HepG2 (cell line): ENCODE results near the gene LPXN. TPM values are rescaled to one million over a fixed set of nuclear protein-coding genes. Genes with fewer than 3 reads are reported as not detected.

Experiments
- CENPT ChIP-seq: sonication (generic); formaldehyde crosslinking; IDR thresholded peaks from 2 replicates; pipeline ENCODE4 v1.8.0; 2022; ENCODE audit warnings: low read depth, mild to moderate bottlenecking, moderate library complexity, missing genetic modification reagents
- CREB1 ChIP-seq, 2 experiments: fragments of 450-650 bp in 1 of 2; IDR thresholded peaks; 2 replicates each; pipeline ENCODE4 v1.6.1; 2016 to 2017; ENCODE audit warnings: control low read depth in 1 of 2, mild to moderate bottlenecking in 1 of 2, missing compliant biosample characterization in 1 of 2, missing genetic modification characterization in 1 of 2
- FOXJ3 ChIP-seq: sonication (generic); formaldehyde crosslinking; IDR thresholded peaks from 2 replicates; pipeline ENCODE4 v1.4.0; 2020; ENCODE audit warnings: missing genetic modification reagents, mild to moderate bottlenecking, borderline replicate concordance
- ONECUT2 ChIP-seq: sonication (generic); formaldehyde crosslinking; IDR thresholded peaks from 2 replicates; pipeline ENCODE4 v1.4.0; 2020; ENCODE audit warnings: missing genetic modification reagents
- SMC3 ChIP-seq: IDR thresholded peaks from 2 replicates; pipeline ENCODE4 v1.6.1; 2011; ENCODE audit warnings: low read length, improper control_type of control experiment
- THAP8 ChIP-seq: sonication (generic); formaldehyde crosslinking; IDR thresholded peaks from 2 replicates; pipeline ENCODE4 v1.5.1; 2020; ENCODE audit warnings: missing genetic modification reagents, mild to moderate bottlenecking, borderline replicate concordance
- YEATS4 ChIP-seq: sonication (generic); formaldehyde crosslinking; IDR thresholded peaks from 2 replicates; pipeline ENCODE4 v1.4.0; 2020; ENCODE audit warnings: missing genetic modification reagents, borderline replicate concordance
- ZBTB20 ChIP-seq: sonication (generic); formaldehyde crosslinking; IDR thresholded peaks from 2 replicates; pipeline ENCODE4 v1.8.1; 2023; ENCODE audit warnings: missing genetic modification reagents, low read depth, mild to moderate bottlenecking, borderline replicate concordance
- ZFAT ChIP-seq: sonication (generic); formaldehyde crosslinking; conservative IDR thresholded peaks from 2 replicates; pipeline ENCODE4 v1.8.1; 2023; ENCODE audit warnings: missing genetic modification reagents, inconsistent platforms
- ZNF136 ChIP-seq: sonication (generic); formaldehyde crosslinking; IDR thresholded peaks from 2 replicates; pipeline ENCODE4 v1.8.1; 2022; ENCODE audit warnings: low read depth, mild to moderate bottlenecking, moderate library complexity, missing genetic modification reagents
- ZNF710 ChIP-seq: sonication (generic); formaldehyde crosslinking; IDR thresholded peaks from 2 replicates; pipeline ENCODE4 v1.5.0; 2020; ENCODE audit warnings: mild to moderate bottlenecking, missing genetic modification reagents, borderline replicate concordance
- polyA plus RNA-seq, 8 experiments: library from polyadenylated mRNA; depleted of rRNA in 3 of 8; stranded (reverse) in 7 of 8; unstranded in 1 of 8; fragments of >200 nt; fragmentation: Illumina TruSeq in 4 of 8; extraction: Trizol in 4 of 8; gene quantifications; 2 replicates each; pipeline versions ENCODE4 v1.2.1 to v1.2.3, GENCODE V29; 2011 to 2016; ENCODE audit warnings: low read depth in 4 of 8, missing spikeins in 1 of 8, mixed read lengths in 1 of 8; ENCODE audit not compliant: insufficient read depth in 1 of 8
- total RNA-seq, 5 experiments: library from RNA; depleted of rRNA; stranded (reverse); fragments of >200 nt; fragmentation: Illumina TruSeq; extraction: Trizol; gene quantifications; 2 replicates each; pipeline ENCODE4 v1.2.3, GENCODE V29; 2016; ENCODE audit warnings: low read depth in 1 of 5
- TF ChIP-seq, protein P1 (sequence below): fragments of 450-650 bp; IDR thresholded peaks from 2 replicates; pipeline ENCODE4 v1.6.1; 2017; ENCODE audit warnings: mild to moderate bottlenecking
- TF ChIP-seq, protein P2 (sequence below): sonication (generic); formaldehyde crosslinking; IDR thresholded peaks from 2 replicates; pipeline ENCODE4 v1.9.0; 2022; ENCODE audit warnings: low read depth, missing genetic modification reagents
- TF ChIP-seq, protein P3 (sequence below): IDR thresholded peaks from 2 replicates; pipeline ENCODE4 v1.6.1; 2016
- TF ChIP-seq, protein P4 (sequence below): sonication (generic); formaldehyde crosslinking; IDR thresholded peaks from 2 replicates; pipeline ENCODE4 v1.5.0; 2020; ENCODE audit warnings: missing genetic modification reagents
- TF ChIP-seq, protein P5 (sequence below): sonication (generic); formaldehyde crosslinking; IDR thresholded peaks from 2 replicates; pipeline ENCODE4 v1.8.1; 2023; ENCODE audit warnings: mild to moderate bottlenecking, missing genetic modification reagents

LPXN gene
- total and polyA plus RNA-seq, 2 of the 13 experiments (the other 11 are each of a cell fraction or from before 2014, with no cell fraction given) = 1.7 to 3.5 TPM

DNA sequence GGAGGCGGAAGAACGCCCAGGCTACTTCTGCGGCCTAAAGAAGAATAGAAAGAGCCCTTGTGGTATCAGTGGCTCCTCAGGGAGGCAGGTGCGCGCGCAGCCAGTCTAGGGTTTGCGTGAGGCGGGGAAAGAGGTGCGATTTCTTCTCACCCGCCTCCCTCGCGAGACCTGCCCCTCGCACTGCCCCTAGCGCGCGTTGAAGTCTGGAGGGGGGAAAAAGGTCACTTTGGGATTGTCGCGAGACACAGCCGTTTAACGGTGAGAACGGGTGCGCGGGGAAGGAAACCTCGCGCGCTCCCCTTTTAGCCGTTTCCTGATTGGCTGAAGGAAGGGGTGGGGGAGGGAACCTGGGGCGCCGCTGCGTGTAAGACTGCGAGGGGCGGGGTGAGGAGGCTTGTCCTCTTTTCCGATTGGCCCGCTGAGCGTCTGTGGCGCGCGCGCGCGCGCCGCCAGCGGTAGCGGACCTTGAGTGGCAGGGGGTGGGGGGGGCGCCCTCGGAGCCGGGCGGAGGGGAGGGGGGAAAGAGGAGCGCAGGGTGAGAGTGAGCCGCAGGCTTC is 3.1 kb upstream of the LPXN start, which contains the start of gene ZFP91 (continued):
- TF ChIP-seq, protein P1, sequence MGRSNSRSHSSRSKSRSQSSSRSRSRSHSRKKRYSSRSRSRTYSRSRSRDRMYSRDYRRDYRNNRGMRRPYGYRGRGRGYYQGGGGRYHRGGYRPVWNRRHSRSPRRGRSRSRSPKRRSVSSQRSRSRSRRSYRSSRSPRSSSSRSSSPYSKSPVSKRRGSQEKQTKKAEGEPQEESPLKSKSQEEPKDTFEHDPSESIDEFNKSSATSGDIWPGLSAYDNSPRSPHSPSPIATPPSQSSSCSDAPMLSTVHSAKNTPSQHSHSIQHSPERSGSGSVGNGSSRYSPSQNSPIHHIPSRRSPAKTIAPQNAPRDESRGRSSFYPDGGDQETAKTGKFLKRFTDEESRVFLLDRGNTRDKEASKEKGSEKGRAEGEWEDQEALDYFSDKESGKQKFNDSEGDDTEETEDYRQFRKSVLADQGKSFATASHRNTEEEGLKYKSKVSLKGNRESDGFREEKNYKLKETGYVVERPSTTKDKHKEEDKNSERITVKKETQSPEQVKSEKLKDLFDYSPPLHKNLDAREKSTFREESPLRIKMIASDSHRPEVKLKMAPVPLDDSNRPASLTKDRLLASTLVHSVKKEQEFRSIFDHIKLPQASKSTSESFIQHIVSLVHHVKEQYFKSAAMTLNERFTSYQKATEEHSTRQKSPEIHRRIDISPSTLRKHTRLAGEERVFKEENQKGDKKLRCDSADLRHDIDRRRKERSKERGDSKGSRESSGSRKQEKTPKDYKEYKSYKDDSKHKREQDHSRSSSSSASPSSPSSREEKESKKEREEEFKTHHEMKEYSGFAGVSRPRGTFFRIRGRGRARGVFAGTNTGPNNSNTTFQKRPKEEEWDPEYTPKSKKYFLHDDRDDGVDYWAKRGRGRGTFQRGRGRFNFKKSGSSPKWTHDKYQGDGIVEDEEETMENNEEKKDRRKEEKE = no peak
- TF ChIP-seq ZBTB20 (CRISPR knock-in tag) (peak; percentile 49; the same call in 1 of the 2 replicates), SMC3 (no peak), CENPT (no peak), ONECUT2 (CRISPR knock-in tag) (no peak), CREB1 (IDR thresholded peaks at IDR 0.05) (peak; percentile 47; the same call in 1 of the 2 replicates), CREB1 (CRISPR knock-in tag; IDR thresholded peaks at IDR 0.05) (no peak), FOXJ3 (no peak), ZNF710 (CRISPR knock-in tag) (no peak), ZNF136 (CRISPR knock-in tag) (no peak), ZFAT (CRISPR knock-in tag) (no peak), THAP8 (CRISPR knock-in tag) (no peak), YEATS4 (no peak)
- TF ChIP-seq, protein P2, sequence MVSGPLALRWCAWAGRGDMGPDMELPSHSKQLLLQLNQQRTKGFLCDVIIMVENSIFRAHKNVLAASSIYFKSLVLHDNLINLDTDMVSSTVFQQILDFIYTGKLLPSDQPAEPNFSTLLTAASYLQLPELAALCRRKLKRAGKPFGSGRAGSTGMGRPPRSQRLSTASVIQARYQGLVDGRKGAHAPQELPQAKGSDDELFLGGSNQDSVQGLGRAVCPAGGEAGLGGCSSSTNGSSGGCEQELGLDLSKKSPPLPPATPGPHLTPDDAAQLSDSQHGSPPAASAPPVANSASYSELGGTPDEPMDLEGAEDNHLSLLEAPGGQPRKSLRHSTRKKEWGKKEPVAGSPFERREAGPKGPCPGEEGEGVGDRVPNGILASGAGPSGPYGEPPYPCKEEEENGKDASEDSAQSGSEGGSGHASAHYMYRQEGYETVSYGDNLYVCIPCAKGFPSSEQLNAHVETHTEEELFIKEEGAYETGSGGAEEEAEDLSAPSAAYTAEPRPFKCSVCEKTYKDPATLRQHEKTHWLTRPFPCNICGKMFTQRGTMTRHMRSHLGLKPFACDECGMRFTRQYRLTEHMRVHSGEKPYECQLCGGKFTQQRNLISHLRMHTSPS (CRISPR knock-in tag) = no peak
- TF ChIP-seq, protein P3, sequence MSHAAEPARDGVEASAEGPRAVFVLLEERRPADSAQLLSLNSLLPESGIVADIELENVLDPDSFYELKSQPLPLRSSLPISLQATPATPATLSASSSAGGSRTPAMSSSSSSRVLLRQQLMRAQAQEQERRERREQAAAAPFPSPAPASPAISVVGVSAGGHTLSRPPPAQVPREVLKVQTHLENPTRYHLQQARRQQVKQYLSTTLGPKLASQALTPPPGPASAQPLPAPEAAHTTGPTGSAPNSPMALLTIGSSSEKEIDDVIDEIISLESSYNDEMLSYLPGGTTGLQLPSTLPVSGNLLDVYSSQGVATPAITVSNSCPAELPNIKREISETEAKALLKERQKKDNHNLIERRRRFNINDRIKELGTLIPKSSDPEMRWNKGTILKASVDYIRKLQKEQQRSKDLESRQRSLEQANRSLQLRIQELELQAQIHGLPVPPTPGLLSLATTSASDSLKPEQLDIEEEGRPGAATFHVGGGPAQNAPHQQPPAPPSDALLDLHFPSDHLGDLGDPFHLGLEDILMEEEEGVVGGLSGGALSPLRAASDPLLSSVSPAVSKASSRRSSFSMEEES (CRISPR knock-in tag) = no peak
- TF ChIP-seq, protein P4, sequence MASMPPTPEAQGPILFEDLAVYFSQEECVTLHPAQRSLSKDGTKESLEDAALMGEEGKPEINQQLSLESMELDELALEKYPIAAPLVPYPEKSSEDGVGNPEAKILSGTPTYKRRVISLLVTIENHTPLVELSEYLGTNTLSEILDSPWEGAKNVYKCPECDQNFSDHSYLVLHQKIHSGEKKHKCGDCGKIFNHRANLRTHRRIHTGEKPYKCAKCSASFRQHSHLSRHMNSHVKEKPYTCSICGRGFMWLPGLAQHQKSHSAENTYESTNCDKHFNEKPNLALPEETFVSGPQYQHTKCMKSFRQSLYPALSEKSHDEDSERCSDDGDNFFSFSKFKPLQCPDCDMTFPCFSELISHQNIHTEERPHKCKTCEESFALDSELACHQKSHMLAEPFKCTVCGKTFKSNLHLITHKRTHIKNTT (CRISPR knock-in tag) = no peak
- TF ChIP-seq, protein P5, sequence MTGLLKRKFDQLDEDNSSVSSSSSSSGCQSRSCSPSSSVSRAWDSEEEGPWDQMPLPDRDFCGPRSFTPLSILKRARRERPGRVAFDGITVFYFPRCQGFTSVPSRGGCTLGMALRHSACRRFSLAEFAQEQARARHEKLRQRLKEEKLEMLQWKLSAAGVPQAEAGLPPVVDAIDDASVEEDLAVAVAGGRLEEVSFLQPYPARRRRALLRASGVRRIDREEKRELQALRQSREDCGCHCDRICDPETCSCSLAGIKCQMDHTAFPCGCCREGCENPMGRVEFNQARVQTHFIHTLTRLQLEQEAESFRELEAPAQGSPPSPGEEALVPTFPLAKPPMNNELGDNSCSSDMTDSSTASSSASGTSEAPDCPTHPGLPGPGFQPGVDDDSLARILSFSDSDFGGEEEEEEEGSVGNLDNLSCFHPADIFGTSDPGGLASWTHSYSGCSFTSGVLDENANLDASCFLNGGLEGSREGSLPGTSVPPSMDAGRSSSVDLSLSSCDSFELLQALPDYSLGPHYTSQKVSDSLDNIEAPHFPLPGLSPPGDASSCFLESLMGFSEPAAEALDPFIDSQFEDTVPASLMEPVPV = 0 out of 2 replicates have a peak, but pooled peaks have one; percentile 39
